A549 (cell line): ENCODE data around the gene FMO3.

Experiments
- CEBPB ChIP-seq, 2 experiments: fragments of >200 bp in 1 of 2; sonication (Bioruptor Twin) in 1 of 2; formaldehyde crosslinking in 1 of 2; IDR thresholded peaks; 2 replicates each; pipeline ENCODE4 v1.6.1; 2012 to 2016
- CTCF ChIP-seq: fragments of >200 bp; sonication (Bioruptor Twin); formaldehyde crosslinking; IDR thresholded peaks from 3 replicates; pipeline ENCODE4 v1.5.1; 2016
- EHMT2 ChIP-seq: fragments of 200-600 bp; sonication (generic); IDR thresholded peaks from 2 replicates; pipeline ENCODE4 v1.6.1; 2016; ENCODE audit warnings: antibody characterized with exemption, low read depth, mild to moderate bottlenecking, moderate library complexity
- HOXB5 ChIP-seq: fragments of 250-450 bp; sonication (Bioruptor Pico); IDR thresholded peaks from 2 replicates; pipeline ENCODE4 v1.5.0; 2020; ENCODE audit warnings: mild to moderate bottlenecking, moderate library complexity
- MAZ ChIP-seq: fragments of 150-350 bp; IDR thresholded peaks from 2 replicates; pipeline ENCODE4 v1.6.1; 2014; ENCODE audit warnings: antibody characterized with exemption, low read depth, low read length, borderline replicate concordance
- PBX3 ChIP-seq: IDR thresholded peaks from 2 replicates; pipeline ENCODE4 v1.6.1; 2012
- REST ChIP-seq: fragments of 200-600 bp; sonication (generic); IDR thresholded peaks from 2 replicates; pipeline ENCODE4 v1.6.1; 2016; ENCODE audit warnings: antibody characterized with exemption, mild to moderate bottlenecking, moderate library complexity
- SMC3 ChIP-seq: fragments of >200 bp; sonication (Bioruptor Twin); formaldehyde crosslinking; IDR thresholded peaks from 3 replicates; pipeline ENCODE4 v1.6.1; 2018; ENCODE audit warnings: inconsistent platforms
- TF ChIP-seq, protein P1 (sequence below): IDR thresholded peaks from 2 replicates; pipeline ENCODE4 v1.6.1; 2012

- no peak for TF ChIP-seq CTCF
- TF ChIP-seq SMC3, result no peak
- TF ChIP-seq HOXB5 (CRISPR knock-in tag), result no peak
- no peak for TF ChIP-seq MAZ
- no peak for TF ChIP-seq PBX3
- TF ChIP-seq, protein P1, sequence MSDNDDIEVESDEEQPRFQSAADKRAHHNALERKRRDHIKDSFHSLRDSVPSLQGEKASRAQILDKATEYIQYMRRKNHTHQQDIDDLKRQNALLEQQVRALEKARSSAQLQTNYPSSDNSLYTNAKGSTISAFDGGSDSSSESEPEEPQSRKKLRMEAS, result no peak
- TF ChIP-seq REST, result no peak
- TF ChIP-seq EHMT2, result no peak
- no peak for TF ChIP-seq CEBPB (IDR thresholded peaks at IDR 0.05)
Measured at GRCh38 chr1:171150156-171150555, 59.5 kb downstream of the FMO3 start.
